ENCODE measurements around the gene SLC9A1.
"Not testable (repeated sequence)": the region's sequence is repeated elsewhere in the genome, so short reads cannot be mapped to it uniquely, and the experiment has no call there.

SLC9A1 gene

DNA sequence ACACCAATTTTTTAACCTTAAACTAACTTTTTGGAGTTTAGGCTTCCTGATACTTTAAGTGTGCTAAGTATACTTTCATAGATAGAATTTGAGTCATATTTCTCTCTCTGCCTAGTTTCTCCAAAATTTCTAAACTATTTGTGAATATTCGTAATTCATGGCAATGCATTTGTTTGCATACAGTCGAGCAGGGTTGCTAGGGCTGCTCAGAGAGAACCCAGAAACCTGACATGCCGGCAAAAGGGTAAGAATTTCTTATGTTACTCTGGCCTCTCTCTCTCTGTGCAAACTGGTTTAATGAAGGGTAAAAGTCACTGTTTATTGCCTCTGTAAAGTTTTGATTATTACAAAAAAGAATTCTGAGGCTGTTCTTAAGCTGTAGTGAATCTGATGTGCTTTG, 25.1 kb upstream of the SLC9A1 start:
- no peak overlapping the region for H3K27ac ChIP-seq (ENCODE audit: poor library complexity, severe bottlenecking)
- H3K9me3 ChIP-seq (ENCODE audit: severe bottlenecking) = peaks cover 17% of the 10 kb centered on the region
- H3K36me3 ChIP-seq (ENCODE audit: low read depth) = no peaks in the 10 kb centered on the region
- TF ChIP-seq, protein P1, sequence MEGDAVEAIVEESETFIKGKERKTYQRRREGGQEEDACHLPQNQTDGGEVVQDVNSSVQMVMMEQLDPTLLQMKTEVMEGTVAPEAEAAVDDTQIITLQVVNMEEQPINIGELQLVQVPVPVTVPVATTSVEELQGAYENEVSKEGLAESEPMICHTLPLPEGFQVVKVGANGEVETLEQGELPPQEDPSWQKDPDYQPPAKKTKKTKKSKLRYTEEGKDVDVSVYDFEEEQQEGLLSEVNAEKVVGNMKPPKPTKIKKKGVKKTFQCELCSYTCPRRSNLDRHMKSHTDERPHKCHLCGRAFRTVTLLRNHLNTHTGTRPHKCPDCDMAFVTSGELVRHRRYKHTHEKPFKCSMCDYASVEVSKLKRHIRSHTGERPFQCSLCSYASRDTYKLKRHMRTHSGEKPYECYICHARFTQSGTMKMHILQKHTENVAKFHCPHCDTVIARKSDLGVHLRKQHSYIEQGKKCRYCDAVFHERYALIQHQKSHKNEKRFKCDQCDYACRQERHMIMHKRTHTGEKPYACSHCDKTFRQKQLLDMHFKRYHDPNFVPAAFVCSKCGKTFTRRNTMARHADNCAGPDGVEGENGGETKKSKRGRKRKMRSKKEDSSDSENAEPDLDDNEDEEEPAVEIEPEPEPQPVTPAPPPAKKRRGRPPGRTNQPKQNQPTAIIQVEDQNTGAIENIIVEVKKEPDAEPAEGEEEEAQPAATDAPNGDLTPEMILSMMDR (IDR thresholded peaks at IDR 0.05; ENCODE audit: poor library complexity, severe bottlenecking) = no peak
- no peaks in the 10 kb centered on the region for H3K27me3 ChIP-seq (ENCODE audit: insufficient read depth, poor library complexity, severe bottlenecking)
- H3K4me1 ChIP-seq (ENCODE audit: insufficient read depth, poor library complexity, severe bottlenecking) = no peaks in the 10 kb centered on the region
- no peak for DNase-seq (ENCODE audit: low spot score)
- no peak for ATAC-seq (ENCODE audit: low read depth)
- H3K4me3 ChIP-seq (ENCODE audit: severe bottlenecking) = no peak overlapping the region

DNA sequence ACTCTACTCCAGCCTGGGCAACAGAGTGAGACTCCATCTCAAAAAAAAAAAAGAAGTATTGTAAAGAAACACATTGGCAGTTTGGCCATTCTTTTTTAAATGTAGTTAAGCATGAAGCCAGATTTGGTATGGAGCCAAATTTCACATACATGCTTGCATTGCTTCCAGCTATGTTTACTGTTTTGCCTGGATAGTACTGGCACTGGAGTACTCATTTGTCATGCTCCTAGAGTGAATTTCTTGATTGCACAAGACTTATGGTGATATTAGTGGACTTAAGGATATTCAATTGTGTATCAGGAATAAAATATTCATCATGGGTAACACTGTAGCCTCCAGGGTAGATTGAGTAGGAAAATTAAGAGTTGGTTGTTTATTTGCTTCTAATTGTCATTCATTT, 24.5 kb upstream of the SLC9A1 start:
- H3K27ac ChIP-seq (ENCODE audit: poor library complexity, severe bottlenecking) = no peak overlapping the region
- ATAC-seq (ENCODE audit: low read depth) (no peak), DNase-seq (ENCODE audit: low spot score) (no peak)
- H3K9me3 ChIP-seq (ENCODE audit: severe bottlenecking) = peaks cover 17% of the 10 kb centered on the region
- H3K4me3 ChIP-seq (ENCODE audit: severe bottlenecking) = no peak overlapping the region
- TF ChIP-seq, protein P1 (IDR thresholded peaks at IDR 0.05; ENCODE audit: poor library complexity, severe bottlenecking) = no peak
- no peaks in the 10 kb centered on the region for H3K4me1 ChIP-seq (ENCODE audit: insufficient read depth, poor library complexity, severe bottlenecking)
- no peaks in the 10 kb centered on the region for H3K36me3 ChIP-seq (ENCODE audit: low read depth)
- H3K27me3 ChIP-seq (ENCODE audit: insufficient read depth, poor library complexity, severe bottlenecking) = no peaks in the 10 kb centered on the region

DNA sequence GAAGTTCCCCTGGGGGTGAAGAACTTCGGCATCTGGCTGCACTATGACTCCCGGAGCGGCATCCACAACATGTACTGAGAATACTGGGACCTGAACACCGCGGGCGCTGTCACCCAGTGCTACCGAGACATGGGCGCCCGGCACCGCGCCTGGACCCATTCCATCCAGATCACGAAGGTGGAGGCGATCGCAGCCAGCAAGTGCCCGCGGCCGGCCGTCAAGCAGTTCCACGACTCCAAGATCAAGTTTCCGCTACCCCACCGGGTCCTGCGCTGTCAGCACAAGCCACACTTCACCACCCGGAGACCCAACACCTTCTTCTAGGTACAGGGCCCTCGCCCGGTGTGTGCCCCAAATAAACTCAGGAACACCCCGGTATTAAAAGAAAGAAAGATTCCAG, 22.0 kb upstream of the SLC9A1 start:
- H3K4me1 ChIP-seq (ENCODE audit: insufficient read depth, poor library complexity, severe bottlenecking) = no peaks in the 10 kb centered on the region
- ATAC-seq (ENCODE audit: low read depth) (no peak), DNase-seq (ENCODE audit: low spot score) (no peak)
- peaks cover 11% of the 10 kb centered on the region for H3K9me3 ChIP-seq (ENCODE audit: severe bottlenecking)
- H3K27ac ChIP-seq (ENCODE audit: poor library complexity, severe bottlenecking) = no peak overlapping the region
- no peaks in the 10 kb centered on the region for H3K27me3 ChIP-seq (ENCODE audit: insufficient read depth, poor library complexity, severe bottlenecking)
- no peaks in the 10 kb centered on the region for H3K36me3 ChIP-seq (ENCODE audit: low read depth)
- TF ChIP-seq, protein P1 (IDR thresholded peaks at IDR 0.05; ENCODE audit: poor library complexity, severe bottlenecking) = no peak
- no peak overlapping the region for H3K4me3 ChIP-seq (ENCODE audit: severe bottlenecking)

DNA sequence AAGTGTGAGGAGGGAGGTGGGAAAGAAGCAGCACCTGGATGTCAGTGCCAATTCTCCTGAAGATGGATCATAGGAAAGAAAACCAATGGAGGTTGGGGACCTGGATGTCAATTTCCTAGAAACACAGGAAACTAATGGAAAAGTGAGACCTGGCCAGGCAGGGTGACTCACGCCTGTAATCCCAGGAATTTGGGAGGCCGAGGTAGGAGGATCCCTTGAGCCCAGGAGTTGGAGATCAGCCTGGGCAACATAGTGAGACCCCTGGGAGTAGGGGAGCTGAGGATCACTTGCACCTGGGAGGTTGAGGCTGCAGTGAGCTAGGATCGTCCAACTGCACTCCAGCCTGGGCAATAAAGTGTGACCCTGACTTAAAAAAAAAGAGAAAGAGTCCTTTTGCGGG, 21.4 kb upstream of the SLC9A1 start:
- ATAC-seq (ENCODE audit: low read depth) (no peak), DNase-seq (ENCODE audit: low spot score) (no peak)
- Histone ChIP-seq H3K4me1 (ENCODE audit: insufficient read depth, poor library complexity, severe bottlenecking) (no peaks in the 10 kb centered on the region), H3K4me3 (ENCODE audit: severe bottlenecking) (no peak overlapping the region), H3K27ac (ENCODE audit: poor library complexity, severe bottlenecking) (no peak overlapping the region), H3K9me3 (ENCODE audit: severe bottlenecking) (peaks cover 5% of the 10 kb centered on the region), H3K27me3 (ENCODE audit: insufficient read depth, poor library complexity, severe bottlenecking) (no peaks in the 10 kb centered on the region), H3K36me3 (ENCODE audit: low read depth) (no peaks in the 10 kb centered on the region)
- TF ChIP-seq, protein P1 (IDR thresholded peaks at IDR 0.05; ENCODE audit: poor library complexity, severe bottlenecking) = no peak

DNA sequence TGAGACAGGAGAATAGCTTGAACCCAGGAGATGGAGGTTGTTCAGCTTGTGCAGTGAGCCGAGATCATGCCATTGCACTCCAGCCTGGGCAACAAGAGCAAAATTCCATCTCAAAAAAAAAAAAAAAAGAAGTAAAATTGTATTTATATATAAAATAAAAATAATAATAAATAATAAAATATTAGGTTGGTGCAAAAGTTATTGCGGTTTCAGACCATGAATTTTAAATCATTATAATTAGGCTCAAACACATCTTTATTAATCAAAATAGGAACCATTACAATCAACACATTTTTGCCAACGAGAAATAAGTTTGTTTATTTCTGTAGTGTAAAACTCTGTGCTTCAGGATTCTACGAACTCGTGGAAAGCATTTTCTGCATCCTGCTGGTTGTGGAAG, 18.1 kb upstream of the SLC9A1 start:
- not testable (repeated sequence) for H3K36me3 ChIP-seq (ENCODE audit: low read depth); ATAC-seq (ENCODE audit: low read depth); H3K4me1 ChIP-seq (ENCODE audit: insufficient read depth, poor library complexity, severe bottlenecking); DNase-seq (ENCODE audit: low spot score); H3K9me3 ChIP-seq (ENCODE audit: severe bottlenecking); H3K27ac ChIP-seq (ENCODE audit: poor library complexity, severe bottlenecking); H3K4me3 ChIP-seq (ENCODE audit: severe bottlenecking); H3K27me3 ChIP-seq (ENCODE audit: insufficient read depth, poor library complexity, severe bottlenecking)

Measured in RWPE2 (cell line).